ENCODE results near the gene CCDC90B.
"Not testable (repeated sequence)": the region's sequence is repeated elsewhere in the genome, so short reads cannot be mapped to it uniquely, and the experiment has no call there.

The CCDC90B gene

DNA sequence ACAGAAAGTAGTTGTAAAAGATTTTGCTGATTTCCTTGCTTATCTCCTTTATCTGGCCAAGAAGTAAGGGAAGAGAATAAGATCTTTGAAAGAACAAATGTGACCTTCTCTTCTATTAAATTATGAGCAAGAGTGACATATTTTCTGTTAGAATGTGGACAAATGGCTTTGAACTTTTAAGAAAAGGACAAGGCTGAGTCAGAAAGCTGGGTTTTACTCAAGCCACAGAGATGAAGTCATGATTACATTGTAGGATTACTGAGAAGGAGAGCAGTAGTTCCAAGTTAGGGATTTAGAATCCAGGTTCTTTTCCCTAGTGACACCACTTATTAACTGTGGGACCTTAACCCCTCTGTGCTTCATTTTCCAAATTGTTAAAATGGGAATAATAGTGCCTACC lies 13.5 kb downstream of the CCDC90B start:
- TF ChIP-seq ZNF274 (IDR thresholded peaks at IDR 0.05; ENCODE audit: low read depth, low read length) (no peak), YY1 (IDR thresholded peaks at IDR 0.05; ENCODE audit: insufficient read depth, insufficient read length) (no peak), SUZ12 (IDR thresholded peaks at IDR 0.05; ENCODE audit: extremely low read depth, insufficient read depth, insufficient read length) (no peak)
- Histone ChIP-seq H3K9me3 (ENCODE audit: insufficient read depth, low read length) (no peaks in the 10 kb centered on the region), H3K36me3 (ENCODE audit: insufficient read depth, insufficient read length, low read length) (peaks cover 47% of the 10 kb centered on the region), H3K4me1 (ENCODE audit: insufficient read depth, insufficient read length) (no peaks in the 10 kb centered on the region), H3K9ac (ENCODE audit: insufficient read length, low read depth) (no peak overlapping the region), H3K4me3 (ENCODE audit: insufficient read length, low read depth) (no peak overlapping the region), H3K27me3 (ENCODE audit: insufficient read depth, insufficient read length) (no peaks in the 10 kb centered on the region)
- no peak for DNase-seq (ENCODE audit: low read depth, low spot score)

DNA sequence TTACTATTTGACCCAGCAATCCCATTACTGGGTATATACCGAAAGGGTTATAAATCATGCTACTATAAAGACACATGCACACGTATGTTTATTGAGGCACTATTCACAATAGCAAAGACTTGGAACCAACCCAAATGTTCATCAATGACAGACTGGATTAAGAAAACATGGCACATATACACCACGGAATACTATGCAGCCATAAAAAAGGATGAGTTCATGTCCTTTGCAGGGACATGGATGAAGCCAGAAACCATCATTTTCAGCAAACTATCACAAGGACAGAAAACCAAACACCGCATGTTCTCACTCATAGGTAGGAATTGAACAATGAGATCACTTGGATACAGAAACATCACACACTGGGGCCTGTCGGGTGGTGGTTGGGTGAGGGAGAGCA lies 14.4 kb downstream of the CCDC90B start:
- not testable (repeated sequence) for H3K9me3 ChIP-seq (ENCODE audit: insufficient read depth, low read length); DNase-seq (ENCODE audit: low read depth, low spot score)
- peaks cover 39% of the 10 kb centered on the region for H3K36me3 ChIP-seq (ENCODE audit: insufficient read depth, insufficient read length, low read length)

DNA sequence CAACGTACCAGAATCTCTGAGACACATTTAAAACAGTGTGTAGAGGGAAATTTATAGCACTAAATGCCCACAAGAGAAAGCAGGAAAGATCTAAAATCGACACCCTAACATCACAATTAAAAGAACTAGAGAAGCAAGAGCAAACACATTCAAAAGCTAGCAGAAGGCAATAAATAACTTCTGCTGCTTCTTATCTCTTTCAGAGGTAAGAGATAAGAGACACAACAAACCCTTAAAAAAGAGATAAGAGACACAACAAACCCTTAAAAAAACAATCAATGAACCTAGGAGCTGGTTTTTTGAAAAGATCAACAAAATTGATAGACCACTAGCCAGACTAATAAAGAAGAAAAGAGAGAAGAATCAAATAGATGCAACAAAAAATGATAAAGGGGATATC lies 17.1 kb downstream of the CCDC90B start:
- H3K4me3 ChIP-seq (ENCODE audit: insufficient read length, low read depth); H3K27me3 ChIP-seq (ENCODE audit: insufficient read depth, insufficient read length); H3K9me3 ChIP-seq (ENCODE audit: insufficient read depth, low read length); H3K9ac ChIP-seq (ENCODE audit: insufficient read length, low read depth); DNase-seq (ENCODE audit: low read depth, low spot score); H3K4me1 ChIP-seq (ENCODE audit: insufficient read depth, insufficient read length): not testable (repeated sequence)
- H3K36me3 ChIP-seq (ENCODE audit: insufficient read depth, insufficient read length, low read length): peaks cover 36% of the 10 kb centered on the region

More for the DNA sequence above, 14.4 kb downstream of the CCDC90B start:
- not testable (repeated sequence) for H3K27me3 ChIP-seq (ENCODE audit: insufficient read depth, insufficient read length); H3K9ac ChIP-seq (ENCODE audit: insufficient read length, low read depth); H3K4me3 ChIP-seq (ENCODE audit: insufficient read length, low read depth); H3K4me1 ChIP-seq (ENCODE audit: insufficient read depth, insufficient read length)

DNA sequence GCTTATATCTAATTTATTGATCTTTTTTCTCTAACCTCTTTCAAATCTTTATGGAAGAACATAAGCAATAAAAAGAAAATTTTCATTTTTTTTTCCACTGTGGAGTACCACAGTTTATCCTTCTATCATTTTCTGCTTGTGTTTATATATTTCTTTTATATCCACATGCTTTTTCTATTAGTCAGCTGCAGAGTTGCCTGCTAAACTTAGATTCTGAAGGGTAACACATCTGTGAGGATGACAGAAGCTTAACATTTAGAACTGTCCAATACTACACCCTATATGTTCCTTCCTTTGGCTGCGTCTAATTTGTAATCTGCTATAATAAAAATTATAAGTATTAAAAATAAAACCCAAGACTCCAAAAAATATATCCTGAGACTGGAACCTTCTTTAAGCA lies 20.8 kb downstream of the CCDC90B start:
- Histone ChIP-seq H3K4me1 (ENCODE audit: insufficient read depth, insufficient read length) (no peaks in the 10 kb centered on the region), H3K9ac (ENCODE audit: insufficient read length, low read depth) (no peak overlapping the region), H3K36me3 (ENCODE audit: insufficient read depth, insufficient read length, low read length) (peaks cover 45% of the 10 kb centered on the region), H3K9me3 (ENCODE audit: insufficient read depth, low read length) (no peaks in the 10 kb centered on the region), H3K27me3 (ENCODE audit: insufficient read depth, insufficient read length) (no peaks in the 10 kb centered on the region), H3K4me3 (ENCODE audit: insufficient read length, low read depth) (no peak overlapping the region)
- no peak for TF ChIP-seq ZNF274 (IDR thresholded peaks at IDR 0.05; ENCODE audit: low read depth, low read length)
- no peak for TF ChIP-seq SUZ12 (IDR thresholded peaks at IDR 0.05; ENCODE audit: extremely low read depth, insufficient read depth, insufficient read length)
- TF ChIP-seq YY1 (IDR thresholded peaks at IDR 0.05; ENCODE audit: insufficient read depth, insufficient read length): no peak
- DNase-seq (ENCODE audit: low read depth, low spot score): no peak

DNA sequence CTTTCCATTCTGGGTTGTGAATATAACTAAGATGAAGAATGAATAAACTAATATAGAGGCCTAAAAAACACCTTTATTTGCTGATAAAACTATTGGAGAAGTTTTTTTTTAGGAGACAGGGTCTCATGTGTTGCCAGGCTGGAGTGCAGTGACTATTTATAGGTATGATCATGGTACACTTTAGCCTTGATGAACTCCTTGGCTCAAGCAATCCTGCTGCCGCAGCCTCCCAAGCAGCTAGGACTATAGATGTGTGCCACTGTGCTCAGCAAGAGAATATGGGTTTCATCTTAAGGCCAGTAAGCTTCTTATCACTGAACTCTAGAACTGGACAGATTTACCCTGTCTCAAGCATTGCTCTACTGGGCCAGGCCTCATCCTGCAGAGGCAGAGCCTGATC lies 26.6 kb downstream of the CCDC90B start:
- no peaks in the 10 kb centered on the region for H3K27me3 ChIP-seq (ENCODE audit: insufficient read depth, insufficient read length)
- H3K9me3 ChIP-seq (ENCODE audit: insufficient read depth, low read length): no peaks in the 10 kb centered on the region
- peaks cover 67% of the 10 kb centered on the region for H3K36me3 ChIP-seq (ENCODE audit: insufficient read depth, insufficient read length, low read length)
- H3K4me1 ChIP-seq (ENCODE audit: insufficient read depth, insufficient read length): no peaks in the 10 kb centered on the region
- no peak for DNase-seq (ENCODE audit: low read depth, low spot score)
- TF ChIP-seq ZNF274 (IDR thresholded peaks at IDR 0.05; ENCODE audit: low read depth, low read length): no peak
- no peak for TF ChIP-seq YY1 (IDR thresholded peaks at IDR 0.05; ENCODE audit: insufficient read depth, insufficient read length)
- TF ChIP-seq SUZ12 (IDR thresholded peaks at IDR 0.05; ENCODE audit: extremely low read depth, insufficient read depth, insufficient read length): no peak
- no peak overlapping the region for H3K4me3 ChIP-seq (ENCODE audit: insufficient read length, low read depth)
- H3K9ac ChIP-seq (ENCODE audit: insufficient read length, low read depth): no peak overlapping the region

DNA sequence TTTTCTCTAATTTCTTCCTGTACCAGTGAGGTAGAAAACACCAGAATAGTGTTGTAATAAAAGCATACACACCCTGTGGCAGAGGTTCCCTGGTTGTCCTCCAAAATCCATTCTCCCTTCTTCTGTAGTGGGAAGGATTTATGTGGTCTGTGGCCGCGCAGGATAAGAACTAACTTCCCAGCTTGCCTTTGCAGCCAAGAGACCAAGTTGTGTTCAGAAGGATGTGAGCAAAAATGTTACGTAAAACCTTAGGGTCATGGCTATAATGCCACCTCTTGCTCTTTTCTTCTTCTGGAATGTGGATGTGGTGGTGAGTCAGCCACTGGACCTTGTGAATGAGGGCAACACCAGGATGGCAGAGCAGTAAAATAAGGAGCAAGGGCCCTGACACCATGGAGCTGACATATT lies 28.4 kb downstream of the CCDC90B start:
- H3K27me3 ChIP-seq (ENCODE audit: insufficient read depth, insufficient read length): no peaks in the 10 kb centered on the region
- H3K9me3 ChIP-seq (ENCODE audit: insufficient read depth, low read length): no peaks in the 10 kb centered on the region
- no peaks in the 10 kb centered on the region for H3K4me1 ChIP-seq (ENCODE audit: insufficient read depth, insufficient read length)
- H3K4me3 ChIP-seq (ENCODE audit: insufficient read length, low read depth): no peak overlapping the region
- peaks cover 54% of the 10 kb centered on the region for H3K36me3 ChIP-seq (ENCODE audit: insufficient read depth, insufficient read length, low read length)
- TF ChIP-seq YY1 (IDR thresholded peaks at IDR 0.05; ENCODE audit: insufficient read depth, insufficient read length) (no peak), SUZ12 (IDR thresholded peaks at IDR 0.05; ENCODE audit: extremely low read depth, insufficient read depth, insufficient read length) (no peak), ZNF274 (IDR thresholded peaks at IDR 0.05; ENCODE audit: low read depth, low read length) (no peak)
- H3K9ac ChIP-seq (ENCODE audit: insufficient read length, low read depth): no peak overlapping the region
- DNase-seq (ENCODE audit: low read depth, low spot score): no peak

DNA sequence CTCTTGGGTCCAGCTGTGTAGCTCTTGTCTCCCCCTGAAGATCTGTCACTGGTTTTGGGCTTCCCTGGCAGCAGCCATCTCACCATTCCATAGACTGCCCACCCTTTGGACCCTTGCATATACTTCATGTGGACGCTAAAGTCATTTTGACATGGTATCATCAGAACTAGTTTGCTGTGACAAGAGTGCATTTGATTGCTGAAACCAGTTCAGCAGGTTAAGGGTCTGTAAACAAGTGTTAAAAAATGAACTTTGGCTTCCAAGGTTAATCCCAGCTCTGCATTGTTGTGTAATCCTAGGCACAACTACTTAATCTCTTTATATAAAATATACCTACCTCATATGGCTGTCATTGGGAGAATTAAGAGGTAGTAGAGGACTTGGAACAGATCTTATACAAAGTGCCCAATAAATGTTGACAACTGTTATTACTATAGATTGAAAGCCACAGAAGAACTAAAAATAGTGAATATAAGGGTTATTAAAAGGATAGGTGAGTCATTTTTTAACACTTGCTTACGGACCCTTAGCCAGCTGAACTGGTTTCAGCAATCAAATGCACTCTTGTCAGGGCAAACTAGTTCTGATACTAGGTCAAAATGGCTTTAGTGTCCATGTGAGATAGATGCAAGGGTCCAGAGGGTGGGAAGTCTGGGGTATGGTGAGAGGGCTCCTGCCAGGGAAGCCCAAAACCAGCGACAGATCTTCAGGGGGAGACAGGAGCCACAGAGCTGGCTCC lies 29.4 kb downstream of the CCDC90B start:
- Histone ChIP-seq H3K36me3 (ENCODE audit: insufficient read depth, insufficient read length, low read length) (peaks cover 48% of the 10 kb centered on the region), H3K4me3 (ENCODE audit: insufficient read length, low read depth) (no peak overlapping the region), H3K9me3 (ENCODE audit: insufficient read depth, low read length) (no peaks in the 10 kb centered on the region), H3K27me3 (ENCODE audit: insufficient read depth, insufficient read length) (no peaks in the 10 kb centered on the region), H3K9ac (ENCODE audit: insufficient read length, low read depth) (no peak overlapping the region), H3K4me1 (ENCODE audit: insufficient read depth, insufficient read length) (no peaks in the 10 kb centered on the region)
- TF ChIP-seq ZNF274 (IDR thresholded peaks at IDR 0.05; ENCODE audit: low read depth, low read length): no peak
- TF ChIP-seq YY1 (IDR thresholded peaks at IDR 0.05; ENCODE audit: insufficient read depth, insufficient read length): no peak
- no peak for TF ChIP-seq SUZ12 (IDR thresholded peaks at IDR 0.05; ENCODE audit: extremely low read depth, insufficient read depth, insufficient read length)
- DNase-seq (ENCODE audit: low read depth, low spot score): no peak

DNA sequence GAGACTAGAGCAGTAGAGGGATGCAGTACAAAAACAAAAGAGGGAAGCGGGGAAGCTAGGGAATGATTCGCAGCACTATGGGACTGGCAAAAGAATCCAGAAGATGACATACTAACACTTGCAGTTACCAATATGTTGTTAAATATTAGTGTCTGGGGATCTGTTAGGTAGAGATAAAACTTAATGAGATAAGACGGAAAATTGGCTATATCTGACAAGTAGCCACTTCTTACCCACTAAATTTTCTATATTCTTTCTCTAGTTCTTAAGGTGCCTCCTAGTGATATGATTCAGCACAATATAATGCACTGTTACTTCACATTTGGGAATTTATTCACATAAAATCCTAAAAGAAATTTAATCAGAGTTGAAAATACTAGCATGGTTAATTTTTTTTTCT lies 30.8 kb downstream of the CCDC90B start:
- Histone ChIP-seq H3K9ac (ENCODE audit: insufficient read length, low read depth) (no peak overlapping the region), H3K27me3 (ENCODE audit: insufficient read depth, insufficient read length) (no peaks in the 10 kb centered on the region), H3K4me3 (ENCODE audit: insufficient read length, low read depth) (no peak overlapping the region), H3K4me1 (ENCODE audit: insufficient read depth, insufficient read length) (no peaks in the 10 kb centered on the region), H3K36me3 (ENCODE audit: insufficient read depth, insufficient read length, low read length) (peaks cover 36% of the 10 kb centered on the region), H3K9me3 (ENCODE audit: insufficient read depth, low read length) (no peaks in the 10 kb centered on the region)
- DNase-seq (ENCODE audit: low read depth, low spot score): no peak
- TF ChIP-seq ZNF274 (IDR thresholded peaks at IDR 0.05; ENCODE audit: low read depth, low read length): no peak
- TF ChIP-seq SUZ12 (IDR thresholded peaks at IDR 0.05; ENCODE audit: extremely low read depth, insufficient read depth, insufficient read length): no peak
- no peak for TF ChIP-seq YY1 (IDR thresholded peaks at IDR 0.05; ENCODE audit: insufficient read depth, insufficient read length)
